Karpas-422 (cell line): ENCODE results near the gene ADAMTS6. TPM values are rescaled to one million over a fixed set of nuclear protein-coding genes. Genes with fewer than 3 reads are reported as not detected.

Source experiments
- DNase-seq: peaks from one replicate; pipeline ENCODE4 v3.0.0-alpha.2; 2015
- H2AFZ ChIP-seq: fragments of 200-600 bp; sonication (generic); 2 replicates; pipeline ENCODE4 v1.6.1; 2014; ENCODE audit warnings: antibody characterized with exemption, low read length, mixed read lengths
- H3K27ac ChIP-seq: fragments of 200-600 bp; sonication (generic); 2 replicates; pipeline ENCODE4 v1.5.1; 2014; ENCODE audit warnings: mild to moderate bottlenecking, low read length, moderate library complexity
- H3K27me3 ChIP-seq: fragments of 200-600 bp; sonication (generic); 2 replicates; pipeline ENCODE4 v1.6.1; 2014; ENCODE audit warnings: low read length, mixed read lengths
- H3K36me3 ChIP-seq: fragments of 200-600 bp; sonication (generic); 2 replicates; pipeline ENCODE4 v1.6.1; 2014; ENCODE audit warnings: low read length, mixed read lengths; ENCODE audit not compliant: insufficient read depth
- H3K4me1 ChIP-seq: fragments of 200-600 bp; sonication (generic); 2 replicates; pipeline ENCODE4 v1.6.1; 2014; ENCODE audit warnings: mild to moderate bottlenecking, low read length, mixed read lengths
- H3K4me2 ChIP-seq: fragments of 200-600 bp; sonication (generic); 2 replicates; pipeline ENCODE4 v1.6.1; 2014; ENCODE audit warnings: low read length, low read depth, mild to moderate bottlenecking; ENCODE audit not compliant: poor library complexity, severe bottlenecking
- H3K4me3 ChIP-seq: fragments of 200-600 bp; sonication (generic); 2 replicates; pipeline ENCODE4 v1.5.1; 2014; ENCODE audit warnings: mild to moderate bottlenecking, antibody characterized with exemption, low read length, mixed read lengths
- H3K79me2 ChIP-seq: fragments of 200-600 bp; sonication (generic); 2 replicates; pipeline ENCODE4 v1.6.1; 2014; ENCODE audit warnings: mild to moderate bottlenecking, low read length, mixed read lengths
- H3K9ac ChIP-seq: fragments of 200-600 bp; sonication (generic); 2 replicates; pipeline ENCODE4 v1.6.0; 2014; ENCODE audit warnings: low read length
- H3K9me2 ChIP-seq: fragments of 200-600 bp; sonication (generic), shearing (Covaris generic); replicated peaks from 2 replicates; pipeline ENCODE4 v1.6.0; 2014; ENCODE audit warnings: mild to moderate bottlenecking, low read length, moderate library complexity; ENCODE audit not compliant: insufficient read depth
- H3K9me3 ChIP-seq: fragments of 300-700, 200-600 bp; sonication (generic); 2 replicates; pipeline ENCODE4 v1.6.1; 2014; ENCODE audit warnings: low read length, mixed read lengths
- H4K20me1 ChIP-seq: fragments of 200-600 bp; sonication (generic); 2 replicates; pipeline ENCODE4 v1.6.1; 2014; ENCODE audit warnings: mild to moderate bottlenecking, antibody characterized with exemption, low read length, low read depth; ENCODE audit not compliant: insufficient read depth
- total RNA-seq: library from RNA; depleted of rRNA; stranded (reverse); fragments of >200 nt; shearing (Covaris generic); gene quantifications from 2 replicates; pipeline ENCODE4 v1.2.3, GENCODE V29; 2014; ENCODE audit warnings: low replicate concordance

ADAMTS6 gene
- total RNA-seq, 1 experiment from 2014 or later = 2.6 TPM

DNA sequence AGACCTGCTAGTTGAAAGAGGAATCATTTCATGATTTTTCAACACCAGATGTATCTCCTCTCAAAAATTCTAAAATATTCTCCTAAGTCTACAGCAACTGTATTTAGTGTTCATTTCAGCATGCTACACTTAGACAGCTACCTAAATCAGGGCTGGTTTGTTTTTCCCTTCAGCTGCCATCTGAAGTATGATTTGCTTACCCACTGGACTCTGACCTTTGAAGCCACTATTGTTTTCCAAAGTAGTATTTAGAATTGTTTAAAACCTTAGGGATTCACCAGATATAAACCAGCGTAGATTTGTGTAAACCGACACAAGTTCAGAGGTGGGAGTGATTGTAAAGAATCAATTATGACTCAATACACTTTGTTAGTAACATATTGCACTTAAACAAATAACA, 193.1 kb downstream of the ADAMTS6 start:
- no peak overlapping the region for H3K4me2 ChIP-seq
- H3K36me3 ChIP-seq = no peaks in the 10 kb centered on the region
- H3K27me3 ChIP-seq = no peaks in the 10 kb centered on the region
- H3K27ac ChIP-seq = no peak overlapping the region
- no peak for DNase-seq
- no peaks in the 10 kb centered on the region for H4K20me1 ChIP-seq
- H3K9me2 ChIP-seq = no peaks in the 10 kb centered on the region
- no peaks in the 10 kb centered on the region for H3K4me1 ChIP-seq
- H3K4me3 ChIP-seq = no peak overlapping the region
- H3K79me2 ChIP-seq = no peaks in the 10 kb centered on the region
- H3K9me3 ChIP-seq = no peaks in the 10 kb centered on the region
- H3K9ac ChIP-seq = no peak overlapping the region
- no peak overlapping the region for H2AFZ ChIP-seq

DNA sequence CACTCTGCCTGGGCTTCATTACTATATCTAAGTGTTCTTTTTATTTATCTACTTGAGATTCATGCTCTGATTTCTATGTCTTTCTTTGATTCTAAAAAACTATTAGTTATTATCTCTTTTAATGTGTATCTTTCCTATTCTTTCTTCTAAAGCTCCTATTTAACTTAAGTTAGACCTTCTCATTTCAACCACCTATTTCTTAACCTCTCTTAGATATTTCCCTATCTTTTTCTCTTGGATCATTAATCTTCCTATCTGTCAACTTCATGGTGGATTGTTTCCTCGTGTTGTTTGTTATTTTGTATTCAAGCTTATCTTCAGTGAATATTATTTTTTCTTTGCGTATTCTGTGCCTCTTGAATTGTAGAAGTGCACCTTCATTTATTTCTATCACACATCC, 202.1 kb downstream of the ADAMTS6 start:
- Histone ChIP-seq H3K4me1 (no peaks in the 10 kb centered on the region), H3K4me2 (no peak overlapping the region), H2AFZ (no peak overlapping the region), H3K9me2 (no peaks in the 10 kb centered on the region), H3K79me2 (no peaks in the 10 kb centered on the region), H3K27ac (no peak overlapping the region), H3K9ac (no peak overlapping the region), H3K4me3 (no peak overlapping the region), H3K9me3 (no peaks in the 10 kb centered on the region), H3K27me3 (no peaks in the 10 kb centered on the region), H4K20me1 (no peaks in the 10 kb centered on the region), H3K36me3 (no peaks in the 10 kb centered on the region)
- no peak for DNase-seq

GRCh38 chr5:65276178-65276890, 205.4 kb downstream of the ADAMTS6 start:
- Histone ChIP-seq H3K4me1 (no peaks in the 10 kb centered on the region), H3K4me2 (no peak overlapping the region), H3K79me2 (no peaks in the 10 kb centered on the region), H3K9me2 (no peaks in the 10 kb centered on the region), H3K27ac (no peak overlapping the region), H2AFZ (no peak overlapping the region), H3K9me3 (no peaks in the 10 kb centered on the region), H3K9ac (no peak overlapping the region), H4K20me1 (no peaks in the 10 kb centered on the region), H3K27me3 (no peaks in the 10 kb centered on the region), H3K36me3 (no peaks in the 10 kb centered on the region), H3K4me3 (no peak overlapping the region)
- no peak for DNase-seq

DNA sequence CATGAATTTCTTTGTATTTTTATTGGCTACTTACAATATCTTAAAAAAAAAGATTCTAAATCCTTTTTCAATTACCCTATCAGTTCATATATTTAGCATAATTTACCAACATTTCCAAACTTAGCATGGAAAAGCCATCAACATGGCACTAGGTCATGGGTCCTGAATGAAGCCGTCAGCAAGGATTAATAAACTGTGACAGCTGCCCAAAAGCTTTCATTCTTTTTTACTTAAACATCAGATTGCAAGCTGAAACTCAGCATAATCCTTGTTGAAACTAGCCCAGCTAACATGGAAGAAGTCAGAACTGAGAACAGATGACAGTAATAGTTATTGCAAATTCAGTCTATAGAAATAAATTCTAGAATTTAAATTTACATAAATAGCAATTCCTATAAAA, 209.8 kb downstream of the ADAMTS6 start:
- H2AFZ ChIP-seq = no peak overlapping the region
- H3K27ac ChIP-seq = no peak overlapping the region
- no peak for DNase-seq
- H3K9ac ChIP-seq = no peak overlapping the region
- no peaks in the 10 kb centered on the region for H4K20me1 ChIP-seq
- H3K9me2 ChIP-seq = no peaks in the 10 kb centered on the region
- no peaks in the 10 kb centered on the region for H3K27me3 ChIP-seq
- H3K36me3 ChIP-seq = no peaks in the 10 kb centered on the region
- no peak overlapping the region for H3K4me3 ChIP-seq
- H3K4me2 ChIP-seq = no peak overlapping the region
- no peaks in the 10 kb centered on the region for H3K9me3 ChIP-seq
- no peaks in the 10 kb centered on the region for H3K4me1 ChIP-seq
- no peaks in the 10 kb centered on the region for H3K79me2 ChIP-seq

- Histone ChIP-seq H3K4me2 (no peak overlapping the region), H3K79me2 (no peaks in the 10 kb centered on the region), H4K20me1 (no peaks in the 10 kb centered on the region), H3K9me2 (no peaks in the 10 kb centered on the region), H2AFZ (no peak overlapping the region), H3K36me3 (no peaks in the 10 kb centered on the region), H3K4me1 (no peaks in the 10 kb centered on the region), H3K27ac (no peak overlapping the region), H3K27me3 (no peaks in the 10 kb centered on the region), H3K9ac (no peak overlapping the region), H3K4me3 (no peak overlapping the region), H3K9me3 (no peaks in the 10 kb centered on the region)
- DNase-seq = no peak
These were observed 213.2 kb downstream of the ADAMTS6 start for GRCh38 chr5:65268525-65268924.

DNA sequence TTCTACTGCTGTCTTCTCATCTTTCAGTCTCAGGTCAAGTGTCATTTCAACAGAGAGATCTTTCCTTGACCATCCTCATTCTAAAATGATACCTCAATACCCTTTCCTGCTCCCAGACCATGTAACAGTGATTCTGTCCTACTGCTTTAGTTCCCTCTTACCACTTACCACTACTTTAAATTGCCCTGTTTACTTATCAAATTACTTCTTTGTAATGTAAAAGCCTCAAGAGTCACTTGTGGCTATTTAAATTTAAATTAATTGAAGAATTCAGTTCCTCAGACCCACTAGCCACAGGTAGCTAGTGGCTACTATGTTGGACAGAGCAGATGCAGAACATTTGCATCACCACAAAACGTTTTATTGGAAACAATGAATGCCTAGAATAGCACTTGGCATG, 217.3 kb downstream of the ADAMTS6 start:
- Histone ChIP-seq H3K4me2 (no peak overlapping the region), H2AFZ (no peak overlapping the region), H3K4me3 (no peak overlapping the region), H3K36me3 (no peaks in the 10 kb centered on the region), H3K9me2 (no peaks in the 10 kb centered on the region), H3K9ac (no peak overlapping the region), H3K27ac (no peak overlapping the region), H3K79me2 (no peaks in the 10 kb centered on the region), H3K9me3 (no peaks in the 10 kb centered on the region), H3K27me3 (no peaks in the 10 kb centered on the region), H4K20me1 (no peaks in the 10 kb centered on the region), H3K4me1 (no peaks in the 10 kb centered on the region)
- no peak for DNase-seq

- no peak overlapping the region for H3K4me2 ChIP-seq
- no peaks in the 10 kb centered on the region for H3K9me2 ChIP-seq
- H3K36me3 ChIP-seq = no peaks in the 10 kb centered on the region
- no peaks in the 10 kb centered on the region for H3K27me3 ChIP-seq
- H3K9ac ChIP-seq = no peak overlapping the region
- no peaks in the 10 kb centered on the region for H4K20me1 ChIP-seq
- H3K9me3 ChIP-seq = no peaks in the 10 kb centered on the region
- H3K4me1 ChIP-seq = no peaks in the 10 kb centered on the region
- no peak overlapping the region for H2AFZ ChIP-seq
- DNase-seq = no peak
- no peaks in the 10 kb centered on the region for H3K79me2 ChIP-seq
- no peak overlapping the region for H3K27ac ChIP-seq
- no peak overlapping the region for H3K4me3 ChIP-seq
These were observed 218.4 kb downstream of the ADAMTS6 start for GRCh38 chr5:65263321-65263720.

DNA sequence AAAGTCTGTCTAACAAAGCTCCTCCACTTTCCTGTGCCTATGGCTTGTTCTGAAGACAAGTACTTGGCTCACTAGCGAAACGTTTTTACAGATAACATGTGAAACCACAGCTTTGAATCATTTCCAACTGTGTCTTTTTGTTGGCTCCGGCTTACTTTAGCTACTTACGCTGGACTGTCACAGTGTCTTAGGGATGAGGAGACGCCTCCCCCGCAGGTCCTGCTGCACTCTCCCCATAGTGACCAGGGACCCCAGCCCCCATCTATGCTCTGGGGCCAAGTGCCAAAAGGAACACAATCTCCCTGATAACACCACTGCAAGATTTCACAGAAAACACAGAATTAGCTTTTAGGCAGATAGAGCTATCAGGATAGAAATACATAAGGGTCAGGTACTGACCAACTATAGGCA, 219.1 kb downstream of the ADAMTS6 start:
- Histone ChIP-seq H3K36me3 (no peaks in the 10 kb centered on the region), H4K20me1 (no peaks in the 10 kb centered on the region), H3K4me1 (no peaks in the 10 kb centered on the region), H3K4me3 (no peak overlapping the region), H3K79me2 (no peaks in the 10 kb centered on the region), H3K9ac (no peak overlapping the region), H3K27ac (no peak overlapping the region), H3K9me3 (no peaks in the 10 kb centered on the region), H2AFZ (no peak overlapping the region), H3K27me3 (no peaks in the 10 kb centered on the region), H3K4me2 (no peak overlapping the region), H3K9me2 (no peaks in the 10 kb centered on the region)
- DNase-seq = no peak
